Uterus (tissue), 2 donors: ENCODE results near the gene TADA2A.

Experiments
- CTCF ChIP-seq, 4 experiments: fragments of 200-600 bp in 2 of 4; fragments of 450-650 bp in 2 of 4; sonication (generic) in 2 of 4; IDR thresholded peaks; one replicate each; pipeline ENCODE4 v1.5.1; 2016 to 2019; ENCODE audit warnings: antibody characterized with exemption in 4 of 4, mild to moderate bottlenecking in 2 of 4, moderate library complexity in 1 of 4
- POLR2A ChIP-seq, 2 donors: fragments of 450-650 bp; IDR thresholded peaks; one replicate each; pipeline ENCODE4 v1.6.1; 2016; ENCODE audit warnings: antibody characterized with exemption in 2 of 2, mild to moderate bottlenecking in 1 of 2, moderate library complexity in 1 of 2

- TF ChIP-seq CTCF (IDR thresholded peaks at IDR 0.05), result no peak
- no peak for TF ChIP-seq POLR2A (IDR thresholded peaks at IDR 0.05)
Observed at GRCh38 chr17:37494971-37495370, 88.3 kb downstream of the TADA2A start.
